GM21717 (cell line): Measurements from ENCODE around the gene TSHZ3.

Source experiments
- ATAC-seq: cut with Tn5 transposase; IDR thresholded peaks from one replicate; pipeline ENCODE4 v1.9.1; 2021; ENCODE audit warnings: mild to moderate bottlenecking, moderate library complexity; ENCODE audit not compliant: unreplicated experiment

The TSHZ3 gene

GRCh38 chr19:31268751-31269383 is 80.4 kb downstream of the TSHZ3 start:
- no peak for ATAC-seq

- no peak for ATAC-seq
These were observed 82.5 kb downstream of the TSHZ3 start for GRCh38 chr19:31266731-31267130.

DNA sequence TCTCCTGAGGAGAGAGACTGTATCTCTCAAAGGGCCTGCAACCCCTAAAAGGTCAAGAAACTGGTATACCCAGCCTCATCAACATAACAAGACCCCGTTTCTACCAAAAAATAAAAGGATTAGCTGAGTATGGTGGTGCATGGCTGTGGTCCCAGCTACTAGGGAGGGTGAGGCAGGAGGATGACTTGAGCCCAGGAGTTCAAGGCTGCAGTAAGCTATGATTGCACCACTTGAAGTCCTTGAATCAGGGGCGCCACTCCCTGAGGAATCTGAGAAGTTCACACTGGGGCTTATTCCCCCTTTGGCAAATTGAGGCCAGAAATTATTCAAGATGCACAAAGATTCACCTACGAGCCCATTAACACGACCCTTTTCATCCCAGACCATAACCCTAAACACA is 83.0 kb downstream of the TSHZ3 start:
- no peak for ATAC-seq

- ATAC-seq, result no peak
These were observed 85.0 kb downstream of the TSHZ3 start for GRCh38 chr19:31264041-31264778.

DNA sequence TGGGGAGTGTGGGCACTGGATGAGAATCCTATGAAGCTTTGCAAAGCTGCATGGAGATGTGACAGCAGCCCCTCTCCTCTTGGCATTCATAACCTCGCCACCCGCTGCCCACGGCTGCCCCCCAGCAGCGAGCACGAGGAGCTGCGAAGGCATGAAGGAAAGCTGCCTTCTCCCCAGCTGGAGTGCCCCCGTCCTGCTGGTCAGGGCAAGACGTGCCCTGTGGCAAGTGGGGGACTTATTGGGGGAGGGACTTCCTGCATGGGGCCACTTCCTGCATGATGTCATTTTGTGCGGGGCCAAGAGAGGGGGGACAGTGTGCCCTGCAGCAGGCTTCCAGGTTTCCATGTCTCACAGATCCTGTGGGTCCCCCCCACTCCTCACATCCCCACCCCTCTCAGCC is 85.9 kb downstream of the TSHZ3 start:
- no peak for ATAC-seq

- ATAC-seq, result no peak
These were observed 86.5 kb downstream of the TSHZ3 start for GRCh38 chr19:31262725-31263191.

- ATAC-seq, result no peak
These were observed 87.5 kb downstream of the TSHZ3 start for GRCh38 chr19:31261603-31262212.

DNA sequence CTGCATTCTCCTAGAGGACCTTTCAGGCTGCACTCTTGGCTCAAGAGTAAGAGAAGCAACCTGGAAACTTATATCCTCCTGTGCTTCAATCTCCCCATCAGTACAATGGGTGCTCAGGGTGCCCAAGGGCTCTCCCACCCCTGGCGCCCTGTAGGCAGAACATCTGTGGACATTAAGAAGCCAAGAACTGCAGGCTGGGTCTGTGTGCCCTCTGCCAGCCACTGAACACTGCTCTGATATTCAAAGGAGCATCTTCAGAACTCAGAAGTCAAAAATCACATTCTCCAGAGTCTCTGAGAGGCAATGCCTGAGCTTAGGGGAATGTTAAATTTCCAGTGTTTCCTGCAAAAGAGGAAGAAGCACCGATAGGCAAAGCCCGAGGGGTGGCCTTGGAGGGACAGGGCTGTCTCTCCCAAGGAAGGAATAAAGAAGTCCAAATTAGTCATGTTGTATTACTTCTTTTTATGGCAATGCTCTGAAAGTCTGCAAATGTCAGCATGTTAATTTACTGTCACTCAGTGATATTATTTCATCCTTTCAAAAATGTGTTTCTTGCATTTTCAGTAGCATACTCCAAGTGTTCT is 88.1 kb downstream of the TSHZ3 start:
- ATAC-seq, result no peak

- ATAC-seq, result no peak
These were observed 88.9 kb downstream of the TSHZ3 start for GRCh38 chr19:31260171-31260933.

DNA sequence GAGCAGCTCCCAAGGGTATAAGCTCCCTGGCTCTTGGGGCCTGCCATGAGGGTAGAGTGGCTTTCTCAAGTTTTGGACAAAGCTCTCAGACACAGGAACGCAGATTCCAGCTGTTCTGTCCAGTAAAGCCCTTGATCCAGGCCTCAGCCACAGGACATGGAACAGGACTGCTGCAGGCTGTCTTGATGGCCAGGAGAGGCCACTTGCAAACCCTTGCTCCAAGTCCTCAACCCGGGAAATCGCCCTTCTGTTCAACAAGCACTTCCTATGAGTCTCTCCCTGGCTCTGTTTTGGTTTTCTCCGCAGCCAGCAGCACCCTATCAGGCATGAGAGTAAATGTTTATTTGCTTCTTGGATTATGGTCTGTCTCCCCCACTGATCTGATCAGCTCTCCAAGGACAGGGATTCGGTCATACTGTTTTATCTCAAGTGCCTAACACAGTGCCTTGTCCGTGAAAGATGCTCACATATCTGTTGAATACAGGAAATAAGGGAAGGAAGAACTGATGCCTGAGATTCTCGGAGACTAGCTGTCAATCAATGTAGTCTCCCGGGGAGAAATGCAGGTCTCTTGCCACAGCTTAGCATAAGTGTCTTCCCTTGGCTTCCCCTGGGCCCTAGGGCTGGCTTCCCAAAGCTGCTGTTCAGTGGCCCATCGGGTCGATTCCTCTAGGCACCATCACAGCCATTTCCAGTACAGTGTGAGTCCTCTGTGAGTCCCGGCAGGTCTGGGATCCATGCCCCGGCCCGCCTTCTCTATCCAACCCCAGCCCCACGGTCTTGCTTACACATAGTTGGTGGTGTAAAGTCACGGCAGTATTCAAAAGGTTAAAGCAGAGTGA is 90.8 kb downstream of the TSHZ3 start:
- no peak for ATAC-seq

- no peak for ATAC-seq
These were observed 91.7 kb downstream of the TSHZ3 start for GRCh38 chr19:31257426-31258130.

- no peak for ATAC-seq
These were observed 92.2 kb downstream of the TSHZ3 start for GRCh38 chr19:31257025-31257424.

DNA sequence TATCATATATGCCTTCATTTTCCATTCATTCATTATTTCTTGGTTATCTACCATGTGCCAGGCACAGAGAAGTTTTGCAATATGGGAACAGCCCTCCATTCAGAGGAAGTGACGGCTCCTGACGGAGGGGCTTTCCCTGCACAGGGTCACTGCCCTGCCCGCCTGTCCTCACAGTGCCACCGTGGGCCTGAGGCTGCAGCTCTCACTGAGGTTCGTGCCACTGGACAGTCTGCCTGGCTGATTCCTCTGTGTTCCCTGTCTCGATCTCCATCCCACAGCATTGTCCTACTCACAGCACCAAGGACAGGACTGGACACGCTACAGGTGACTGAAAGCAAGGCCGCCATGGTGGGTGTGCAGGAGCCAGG is 92.7 kb downstream of the TSHZ3 start:
- ATAC-seq, result no peak

DNA sequence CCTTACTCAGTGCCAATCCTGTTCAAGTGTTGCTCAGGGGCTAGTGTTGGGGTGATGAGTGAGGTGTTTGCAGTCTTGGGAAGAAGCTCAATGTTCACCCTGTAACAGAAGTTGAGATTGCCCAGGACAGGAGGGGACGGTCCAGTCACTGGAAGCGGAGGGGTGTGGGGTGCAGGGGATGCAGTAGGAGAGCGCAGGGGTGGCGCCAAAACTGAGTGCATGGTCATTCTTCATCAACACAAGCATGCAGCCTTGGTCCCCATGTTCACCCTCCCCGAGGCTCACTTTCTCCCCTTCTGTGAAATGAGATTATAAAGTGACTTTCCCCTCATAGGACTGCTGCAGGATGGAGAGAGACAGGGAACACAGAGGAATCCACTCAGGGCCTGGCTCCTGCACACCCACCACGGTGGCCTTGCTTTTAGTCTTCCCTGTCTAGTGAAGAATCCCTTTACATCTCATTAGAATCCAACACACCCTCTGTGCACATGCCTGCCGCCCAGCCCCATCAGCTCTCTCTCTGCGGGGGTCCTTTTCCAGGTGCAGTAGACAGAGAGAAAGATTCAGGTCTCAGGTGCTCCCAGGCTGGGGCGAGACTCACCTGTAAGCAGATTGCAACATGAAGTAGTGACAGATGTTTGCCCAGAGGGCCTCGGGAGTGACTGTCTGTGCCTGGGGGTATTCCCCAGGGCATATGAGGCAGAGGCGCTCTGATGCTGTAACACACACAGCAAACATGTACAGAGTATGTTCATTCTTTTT is 93.2 kb downstream of the TSHZ3 start:
- ATAC-seq, result no peak

- no peak for ATAC-seq
These were observed 93.9 kb downstream of the TSHZ3 start for GRCh38 chr19:31255174-31255799.

GRCh38 chr19:31254611-31255010 is 94.6 kb downstream of the TSHZ3 start:
- ATAC-seq, result no peak

DNA sequence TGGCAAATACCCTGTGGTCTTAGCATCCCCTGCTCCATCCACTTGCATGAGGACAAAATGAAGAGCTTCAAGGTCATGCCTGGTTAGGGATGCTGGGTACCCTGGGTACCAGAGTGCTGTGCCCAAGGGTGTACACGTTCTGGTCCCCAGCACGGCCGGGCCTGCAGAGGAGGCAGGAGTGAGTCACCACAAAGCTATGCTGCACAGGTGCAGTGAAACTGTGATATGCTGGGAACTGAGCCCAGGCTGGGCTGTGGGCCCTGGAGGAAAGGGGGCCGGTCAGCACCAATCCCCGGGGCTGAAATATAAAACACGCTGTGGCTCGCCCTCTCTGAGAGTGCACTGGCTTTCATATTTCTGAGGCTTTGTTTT is 95.1 kb downstream of the TSHZ3 start:
- ATAC-seq, result no peak

GRCh38 chr19:31253526-31254179 is 95.6 kb downstream of the TSHZ3 start:
- ATAC-seq, result no peak
